SH-SY5Y (cell line): ENCODE data around the gene QPRT.

ENCODE experiments used
- GATA2 ChIP-seq: IDR thresholded peaks from 2 replicates; pipeline ENCODE4 v1.6.1; 2011; ENCODE audit warnings: mild to moderate bottlenecking, low read depth, low read length
- GATA3 ChIP-seq: IDR thresholded peaks from 2 replicates; pipeline ENCODE4 v1.6.1; 2011; ENCODE audit warnings: low read depth, mild to moderate bottlenecking, low read length, moderate library complexity

GRCh38 chr16:29662729-29663015 lies 16.3 kb upstream of the QPRT start:
- no peak for TF ChIP-seq GATA2
- no peak for TF ChIP-seq GATA3
